K562 (cell line): ENCODE results near the gene LRFN2. TPM values are rescaled to one million over a fixed set of nuclear protein-coding genes. Genes with fewer than 3 reads are reported as not detected.

Source experiments
- ATAC-seq: fragments of 200-7000 bp; cut with Tn5 transposase; 3 replicates; pipeline ENCODE4 v1.9.1; 2020; ENCODE audit warnings: moderate library complexity
- BruUV-seq: library from RNA; stranded (reverse); fragments of 400-500 nt; replicated peaks from 2 replicates; lab custom pipeline; 2021; lab: Mats Ljungman, UMichigan
- CTCF ChIA-PET: fragments of 300-600 bp; formaldehyde crosslinking; extraction: SDS; loops from one replicate; lab custom pipeline; 2021; ENCODE audit warnings: low intra/inter-chr PET ratio; lab: Yijun Ruan, JAX
- POLR2A ChIA-PET: fragments of 300-600, 350-650 bp; sonication (Branson Sonifier 250); formaldehyde crosslinking; extraction: SDS; loops from one replicate; lab custom pipeline; 2021; ENCODE audit warnings: antibody characterized with exemption, inconsistent platforms; lab: Yijun Ruan, JAX
- DNase-seq, 4 experiments: peaks; one replicate each; pipeline versions ENCODE4 v3.0.0 to v3.0.0-alpha.2; 2011 to 2018; ENCODE audit warnings: low spot score in 3 of 4, mixed read lengths in 3 of 4; ENCODE audit errors: extremely low read depth in 1 of 4
- FAIRE-seq: peaks from 2 replicates; lab custom pipeline; 2011; peaks lifted over from hg19 to GRCh38; lab: Jason Lieb, UNC
- H2AFZ ChIP-seq: 2 replicates; pipeline ENCODE4 v1.6.0; 2011; ENCODE audit warnings: low read depth, low read length, control low read depth, inconsistent platforms
- H3K27ac ChIP-seq: fragments of 200-600 bp; 3 replicates; pipeline ENCODE4 v1.8.0; 2011; ENCODE audit warnings: low read depth, mild to moderate bottlenecking, control low read depth, inconsistent platforms, low read length, moderate library complexity, mixed read lengths; ENCODE audit errors: extremely low read depth
- H3K27me3 ChIP-seq, 2 experiments: fragments of 300-600 bp in 1 of 2; 2 replicates in 1 of 2; 3 replicates in 1 of 2; pipeline versions ENCODE4 v1.6.0 to v1.8.0; 2011; ENCODE audit warnings: inconsistent platforms in 2 of 2, low read length in 2 of 2, mild to moderate bottlenecking in 1 of 2, mixed read lengths in 1 of 2, moderate library complexity in 1 of 2; ENCODE audit not compliant: control insufficient read depth in 2 of 2, insufficient read depth in 2 of 2
- H3K36me3 ChIP-seq: fragments of 300-600 bp; 3 replicates; pipeline ENCODE4 v1.8.0; 2011; ENCODE audit warnings: mild to moderate bottlenecking, low read length, inconsistent platforms; ENCODE audit not compliant: control insufficient read depth, insufficient read depth
- H3K4me1 ChIP-seq, 2 experiments: fragments of 200-600 bp in 1 of 2; replicated peaks in 1 of 2; 2 replicates in 1 of 2; 3 replicates in 1 of 2; pipeline versions ENCODE4 v1.5.1 to v1.8.0; 2011; ENCODE audit warnings: inconsistent platforms in 2 of 2, low read length in 2 of 2, mild to moderate bottlenecking in 1 of 2, mixed read lengths in 1 of 2, moderate library complexity in 1 of 2; ENCODE audit not compliant: control insufficient read depth in 2 of 2, insufficient read depth in 2 of 2
- H3K4me2 ChIP-seq: 2 replicates; pipeline ENCODE4 v1.6.1; 2011; ENCODE audit warnings: low read length, control low read depth, inconsistent platforms, mixed read lengths; ENCODE audit not compliant: insufficient read depth
- H3K4me3 ChIP-seq: fragments of 200-600 bp; sonication (generic), shearing (Covaris generic); 2 replicates; pipeline ENCODE4 v1.5.1; 2016; ENCODE audit warnings: control low read depth, inconsistent platforms
- H3K79me2 ChIP-seq: fragments of 200-600 bp; 3 replicates; pipeline ENCODE4 v1.8.0; 2011; ENCODE audit warnings: low read length, inconsistent platforms; ENCODE audit not compliant: control insufficient read depth, insufficient read depth
- H3K9ac ChIP-seq, 2 experiments: 2 replicates each; pipeline versions ENCODE4 v1.6.0 to v1.6.1; 2011; ENCODE audit warnings: low read depth in 2 of 2, low read length in 2 of 2, control low read depth in 1 of 2, inconsistent platforms in 1 of 2, mild to moderate bottlenecking in 1 of 2, mixed read lengths in 1 of 2; ENCODE audit not compliant: insufficient read depth in 1 of 2
- H3K9me1 ChIP-seq: one replicate; pipeline ENCODE4 v1.6.0; 2011; ENCODE audit warnings: inconsistent platforms, mild to moderate bottlenecking, low read length, moderate library complexity; ENCODE audit not compliant: control insufficient read depth, insufficient read depth
- H3K9me3 ChIP-seq: replicated peaks from 2 replicates; pipeline ENCODE4 v1.5.1; 2011; ENCODE audit warnings: low read depth, low read length, inconsistent platforms; ENCODE audit not compliant: control insufficient read depth, insufficient read depth
- H4K20me1 ChIP-seq: replicated peaks from 2 replicates; pipeline ENCODE4 v1.6.1; 2011; ENCODE audit warnings: low read length, inconsistent platforms, mixed read lengths; ENCODE audit not compliant: control insufficient read depth, insufficient read depth
- KLF10 ChIP-seq: fragments of 250-450 bp; sonication (Bioruptor Pico); IDR thresholded peaks from 2 replicates; pipeline ENCODE4 v1.6.1; 2021; ENCODE audit warnings: matching md5 sums
- MYBL2 ChIP-seq, 2 experiments: fragments of 450-650 bp in 1 of 2; sonication (generic) in 1 of 2; formaldehyde crosslinking in 1 of 2; IDR thresholded peaks; 2 replicates each; pipeline versions ENCODE4 v1.6.1 to v1.8.1; 2017 to 2022; ENCODE audit warnings: borderline replicate concordance in 1 of 2, inconsistent platforms in 1 of 2, low read depth in 1 of 2, mild to moderate bottlenecking in 1 of 2, missing genetic modification reagents in 1 of 2, moderate library complexity in 1 of 2
- SMARCB1 ChIP-seq: IDR thresholded peaks from 2 replicates; pipeline ENCODE4 v1.6.1; 2011; ENCODE audit warnings: improper control_type of control experiment, low read depth; ENCODE audit not compliant: insufficient read length
- ZNF347 ChIP-seq: fragments of 450-650 bp; formaldehyde crosslinking; IDR thresholded peaks from 2 replicates; pipeline ENCODE4 v1.4.0; 2020; ENCODE audit warnings: low read depth, mild to moderate bottlenecking, moderate library complexity
- ZNF780A ChIP-seq: fragments of 250-450 bp; sonication (Bioruptor Pico); IDR thresholded peaks from 2 replicates; pipeline ENCODE4 v1.5.0; 2021; ENCODE audit warnings: mild to moderate bottlenecking
- WGBS: fragments of 100-300 bp; shearing (Covaris generic); methylation state at CpG from one replicate; pipeline ENCODE4 v1.1.6; 2016; ENCODE audit warnings: low coverage, mixed read lengths; ENCODE audit not compliant: insufficient coverage; ENCODE audit errors: missing lambda C conversion rate; 5-methylcytosine and 5-hydroxymethylcytosine counted together
- in situ Hi-C: fragments of 300-500 bp; cut with MboI; formaldehyde crosslinking; loops from 4 replicates; pipeline ENCODE4 v1.15.0; 2018; ENCODE audit warnings: inconsistent platforms, mixed read lengths
- intact Hi-C: fragments of 100-400 bp; cut with micrococcal nuclease; formaldehyde crosslinking; loops from 2 replicates; pipeline ENCODE4 v1.14.2; 2022
- polyA plus RNA-seq, 8 experiments: library from polyadenylated mRNA; depleted of rRNA in 4 of 8; stranded (reverse) in 5 of 8; unstranded in 3 of 8; fragments of >200 nt; fragmentation: Nextera tagmentation in 2 of 8; fragmentation: Illumina TruSeq in 1 of 8; extraction: Ambion mirVana in 2 of 8; extraction: Trizol in 1 of 8; gene quantifications; 2 replicates each; pipeline versions ENCODE4 v1.2.1 to v1.2.3, GENCODE V29; 2011 to 2014; ENCODE audit warnings: inconsistent platforms in 1 of 8, missing spikeins in 1 of 8
- total RNA-seq, 7 experiments: library from RNA; depleted of rRNA in 6 of 7; stranded (reverse); fragments of >200 nt in 6 of 7; fragmentation: Illumina TruSeq in 2 of 7; extraction: Trizol in 2 of 7; gene quantifications; 2 replicates each; pipeline versions ENCODE4 v1.2.1 to v1.2.3, GENCODE V29; 2011 to 2021; ENCODE audit warnings: low replicate concordance in 1 of 7
- TF ChIP-seq, protein P1 (sequence below): fragments of 250-450 bp; sonication (Bioruptor Pico); IDR thresholded peaks from 2 replicates; pipeline ENCODE4 v1.4.0; 2020; ENCODE audit warnings: mild to moderate bottlenecking, moderate library complexity

LRFN2 gene
- total and polyA plus RNA-seq, 9 of the 15 experiments (the other 6 are each of a cell fraction or from before 2014, with no cell fraction given), result not detected

DNA sequence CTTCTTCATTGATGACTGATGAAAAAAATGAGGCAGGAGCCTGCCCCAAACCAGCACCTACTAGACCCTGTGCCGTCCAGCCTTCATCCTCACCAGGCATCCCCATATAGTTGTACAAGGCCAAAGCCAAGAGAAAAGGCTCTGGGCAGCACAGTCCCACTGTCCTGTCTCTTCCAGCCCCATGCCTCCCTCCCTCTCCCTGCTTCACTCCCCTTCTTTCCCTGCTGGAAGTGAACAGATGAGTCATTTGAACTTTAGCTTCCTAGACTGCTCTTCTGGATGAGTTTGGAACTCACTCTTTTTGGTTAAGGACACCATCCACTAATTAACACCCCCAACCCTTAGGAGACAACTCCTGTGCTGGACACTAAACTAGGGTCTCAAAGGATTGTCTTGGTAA, 235.2 kb downstream of the LRFN2 start:
- no TSS peak for BruUV-seq
- WGBS, result 8% methylated on average over 1 of the region's 1 CpG
- TF ChIP-seq ZNF780A (CRISPR knock-in tag) (no peak), SMARCB1 (no peak), ZNF347 (CRISPR knock-in tag) (no peak), KLF10 (CRISPR knock-in tag) (no peak)
- ChIA-PET CTCF (no interaction called here), POLR2A (interaction anchor here (0.6 kb wide), 1 partner anchor 244 kb away, joined by 3 read pairs; no protein-coding TSS in a partner anchor)
- DNase-seq, result peak in 1 of 4 experiments; percentile 3
- H3K36me3 ChIP-seq, result no peaks in the 10 kb centered on the region
- no peak overlapping the region for H3K4me2 ChIP-seq
- no peaks in the 10 kb centered on the region for H3K9me1 ChIP-seq
- H3K9me3 ChIP-seq, result no peaks in the 10 kb centered on the region
- H3K79me2 ChIP-seq, result no peaks in the 10 kb centered on the region
- in situ Hi-C loops, result no loop called here
- H3K27me3 ChIP-seq, result 0 out of 5 replicates have a peak, but pooled peaks cover 0 to 4% of the 10 kb centered on the region in 2 experiments
- H3K9ac ChIP-seq, result no peak overlapping the region
- no peak overlapping the region for H3K4me3 ChIP-seq
- no peak for FAIRE-seq
- no peaks in the 10 kb centered on the region; a peak in 1 of 5 replicates for H3K4me1 ChIP-seq
- H2AFZ ChIP-seq, result no peak overlapping the region
- no peak for ATAC-seq
- H4K20me1 ChIP-seq, result peaks cover 7% of the 10 kb centered on the region; the same call in 1 of the 2 replicates
- intact Hi-C loops, result no loop called here
- H3K27ac ChIP-seq, result no peak overlapping the region

DNA sequence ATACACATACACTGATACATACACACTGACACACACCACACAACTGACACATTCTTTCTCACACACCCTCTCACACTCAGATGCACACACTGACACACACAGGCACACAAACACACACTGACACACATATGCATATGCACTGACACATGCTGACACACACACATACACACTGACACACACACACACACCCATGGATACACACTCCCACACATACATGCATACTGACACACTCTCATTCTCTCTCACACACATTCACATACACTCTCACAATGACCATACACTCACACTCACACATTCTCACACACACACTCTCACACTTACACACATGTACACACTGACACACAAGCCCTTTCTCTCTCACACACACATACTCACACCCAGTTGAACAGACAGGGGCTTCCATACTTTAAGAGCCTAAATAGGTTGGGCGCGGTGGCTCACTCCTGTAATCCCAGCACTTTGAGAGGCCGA, 236.4 kb downstream of the LRFN2 start:
- ATAC-seq (no peak), DNase-seq (no peak), FAIRE-seq (peak; percentile 79)
- Histone ChIP-seq H4K20me1 (peaks cover 7% of the 10 kb centered on the region; the same call in 1 of the 2 replicates), H3K4me1 (no peaks in the 10 kb centered on the region; a peak in 1 of 5 replicates), H3K27me3 (peaks cover 0 to 6% of the 10 kb centered on the region in 2 experiments; a peak in 2 of 5 replicates), H3K9me1 (no peaks in the 10 kb centered on the region), H3K9me3 (no peaks in the 10 kb centered on the region), H3K9ac (no peak overlapping the region), H2AFZ (no peak overlapping the region), H3K36me3 (no peaks in the 10 kb centered on the region), H3K27ac (no peak overlapping the region; the same call in 2 of the 3 replicates), H3K4me3 (no peak overlapping the region), H3K4me2 (no peak overlapping the region), H3K79me2 (no peaks in the 10 kb centered on the region)
- intact Hi-C loops (no loop called here), in situ Hi-C loops (no loop called here)
- WGBS, result 15% methylated on average over 3 of the region's 3 CpGs
- ChIA-PET POLR2A (no interaction called here), CTCF (no interaction called here)
- TF ChIP-seq MYBL2 (IDR thresholded peaks at IDR 0.05; ENCODE audit: low read depth) (0 out of 2 replicates have a peak, but pooled peaks have one; percentile 0), MYBL2 (CRISPR knock-in tag; IDR thresholded peaks at IDR 0.05; ENCODE audit: borderline replicate concordance) (no peak)
- TF ChIP-seq, protein P1, sequence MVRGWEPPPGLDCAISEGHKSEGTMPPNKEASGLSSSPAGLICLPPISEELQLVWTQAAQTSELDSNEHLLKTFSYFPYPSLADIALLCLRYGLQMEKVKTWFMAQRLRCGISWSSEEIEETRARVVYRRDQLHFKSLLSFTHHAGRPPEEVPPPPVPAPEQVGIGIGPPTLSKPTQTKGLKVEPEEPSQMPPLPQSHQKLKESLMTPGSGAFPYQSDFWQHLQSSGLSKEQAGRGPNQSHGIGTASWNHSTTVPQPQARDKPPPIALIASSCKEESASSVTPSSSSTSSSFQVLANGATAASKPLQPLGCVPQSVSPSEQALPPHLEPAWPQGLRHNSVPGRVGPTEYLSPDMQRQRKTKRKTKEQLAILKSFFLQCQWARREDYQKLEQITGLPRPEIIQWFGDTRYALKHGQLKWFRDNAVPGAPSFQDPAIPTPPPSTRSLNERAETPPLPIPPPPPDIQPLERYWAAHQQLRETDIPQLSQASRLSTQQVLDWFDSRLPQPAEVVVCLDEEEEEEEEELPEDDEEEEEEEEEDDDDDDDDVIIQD (CRISPR knock-in tag), result no peak
- no TSS peak for BruUV-seq
